ENCODE measurements around the gene NEXN.
"Not testable (repeated sequence)": the region's sequence is repeated elsewhere in the genome, so short reads cannot be mapped to it uniquely, and the experiment has no call there.

Gene NEXN

GRCh38 chr1:77955709-77956108 lies 67.3 kb downstream of the NEXN start:
- Histone ChIP-seq H3K4me3 (no peak overlapping the region), H3K27ac (no peak overlapping the region)

DNA sequence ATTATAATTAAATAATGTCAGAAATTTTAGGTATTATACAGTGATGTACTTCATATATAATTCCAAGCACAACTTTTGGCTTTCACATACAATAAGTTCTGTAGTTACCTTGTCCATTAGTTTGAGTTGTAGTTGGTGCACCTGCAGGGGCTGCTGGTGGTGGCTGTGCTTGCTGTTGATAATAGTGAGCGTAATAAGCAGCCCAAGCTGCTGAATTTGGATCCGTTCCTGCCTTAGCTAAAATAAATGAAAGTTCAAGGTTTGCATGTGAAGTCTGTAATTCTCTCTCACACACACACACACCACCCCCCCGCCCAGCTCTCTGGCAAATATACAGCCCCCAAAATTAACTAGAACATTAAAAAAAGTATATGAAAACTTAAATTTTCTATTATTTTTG lies 68.0 kb downstream of the NEXN start:
- Histone ChIP-seq H3K4me3 (no peak overlapping the region), H3K27ac (no peak overlapping the region)

GRCh38 chr1:77958391-77958790 lies 70.0 kb downstream of the NEXN start:
- H3K4me3 ChIP-seq = no peak overlapping the region
- no peak overlapping the region for H3K27ac ChIP-seq

- H3K27ac ChIP-seq = no peak overlapping the region
These were observed 70.4 kb downstream of the NEXN start for GRCh38 chr1:77958850-77959249.

GRCh38 chr1:77961392-77961791 lies 73.0 kb downstream of the NEXN start:
- Histone ChIP-seq H3K27ac (no peak overlapping the region), H3K4me3 (no peak overlapping the region)

More at GRCh38 chr1:77958850-77959249, 70.4 kb downstream of the NEXN start:
- no peak overlapping the region for H3K4me3 ChIP-seq

DNA sequence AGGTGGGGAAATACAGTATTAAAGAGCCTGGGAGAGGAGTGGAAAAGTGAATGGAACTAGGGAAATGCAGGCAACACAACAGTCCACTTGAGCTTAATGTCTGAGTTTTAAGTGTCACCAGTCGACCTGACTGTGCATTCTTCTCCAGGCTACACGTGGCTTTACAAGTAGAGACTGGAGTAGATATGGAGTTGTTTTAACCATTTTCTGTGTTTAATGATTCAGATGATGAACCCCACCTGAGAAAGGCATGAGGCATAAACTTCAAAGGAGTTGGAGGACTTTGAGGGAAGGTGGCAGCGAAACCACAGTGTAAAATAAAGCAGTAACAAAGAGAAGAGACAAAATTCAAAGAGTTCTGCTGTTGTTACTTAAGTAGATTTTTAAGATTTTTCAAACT lies 77.9 kb downstream of the NEXN start:
- Histone ChIP-seq H3K27ac (no peak overlapping the region), H3K4me3 (no peak overlapping the region)

DNA sequence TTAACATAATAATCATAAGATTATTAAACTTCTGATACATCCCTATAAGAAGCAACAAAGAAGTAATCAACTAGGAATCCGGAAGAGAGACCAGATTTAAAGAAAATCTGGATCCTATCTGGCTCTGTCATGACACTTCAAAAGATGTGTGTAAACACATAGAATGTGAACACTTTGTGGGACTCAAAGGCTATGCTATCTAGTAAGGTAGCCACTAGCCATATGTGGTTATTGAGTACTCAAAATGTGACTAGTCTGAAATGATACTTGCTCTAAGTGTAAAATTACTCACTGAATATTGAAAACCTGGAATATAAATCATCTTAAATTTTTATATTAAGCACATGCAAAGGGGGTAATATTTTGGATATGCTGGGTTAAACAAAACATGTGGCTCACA lies 81.8 kb downstream of the NEXN start:
- H3K27ac ChIP-seq = no peak overlapping the region
- H3K4me3 ChIP-seq = no peak overlapping the region

DNA sequence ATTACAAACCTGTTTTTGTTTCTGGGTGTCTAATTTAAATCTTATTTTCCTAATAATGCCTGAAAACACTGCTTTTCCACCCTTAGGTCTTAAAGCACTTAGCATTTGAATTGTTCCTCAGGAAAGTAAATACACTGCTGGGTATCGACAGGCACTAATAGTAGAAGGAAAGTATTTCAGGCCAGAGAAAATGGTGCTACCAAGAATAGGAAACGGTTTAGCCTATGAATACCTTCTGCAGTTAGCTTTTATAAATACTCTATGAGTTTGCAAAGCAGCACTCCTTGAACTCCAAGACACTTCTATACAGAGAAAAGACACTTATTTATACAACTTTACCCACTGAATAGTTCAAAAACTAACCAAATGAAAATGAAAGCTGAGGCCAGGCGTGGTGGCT lies 83.7 kb downstream of the NEXN start:
- Histone ChIP-seq H3K27ac (no peak overlapping the region), H3K4me3 (no peak overlapping the region)

DNA sequence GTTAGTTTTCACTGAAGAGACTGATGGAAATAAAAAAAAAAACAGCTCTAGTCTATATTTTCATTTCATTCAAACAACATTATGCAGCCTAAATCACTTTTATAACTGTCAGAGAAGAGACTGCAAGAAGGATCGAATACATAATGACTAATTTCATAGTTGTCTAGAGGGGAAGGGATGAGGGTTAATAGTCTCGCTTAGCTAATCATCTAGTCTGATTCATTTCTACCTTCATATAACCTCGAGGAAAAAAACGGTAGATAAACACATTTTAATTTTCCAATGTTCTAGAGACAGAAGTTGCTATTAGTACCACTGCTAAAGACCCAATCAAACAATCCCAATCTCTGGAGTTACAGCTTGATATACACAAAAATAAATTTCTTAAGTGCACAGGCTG lies 87.0 kb downstream of the NEXN start:
- no peak overlapping the region for H3K27ac ChIP-seq
- H3K4me3 ChIP-seq = peak overlapping the region in 1 of 7 experiments; percentile 90

GRCh38 chr1:77975907-77976306 lies 87.5 kb downstream of the NEXN start:
- peak overlapping the region in 3 of 7 experiments; percentile 82 to 90 (median 89) for H3K4me3 ChIP-seq
- peak overlapping the region in 1 of 21 experiments; percentile 1 for H3K27ac ChIP-seq

GRCh38 chr1:77976433-77977076 lies 88.1 kb downstream of the NEXN start:
- Histone ChIP-seq H3K27ac (peak overlapping the region in 4 of 21 experiments; percentile 1 to 98 (median 98)), H3K4me3 (peak overlapping the region in 6 of 7 experiments; percentile 64 to 90 (median 81))

DNA sequence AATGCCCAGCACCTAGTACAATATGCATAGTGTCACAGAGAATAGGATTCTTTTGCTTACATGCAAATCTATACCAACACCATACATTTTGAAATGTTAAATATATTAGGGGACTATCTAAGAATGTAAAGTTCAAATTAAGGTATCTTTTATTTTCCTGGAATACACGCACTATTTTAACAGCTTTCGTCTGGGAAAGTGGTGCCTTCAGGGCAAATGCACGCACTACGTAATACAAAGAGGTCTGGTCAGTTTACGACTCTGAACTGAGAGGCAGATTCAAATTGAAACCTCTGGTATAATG lies 89.5 kb downstream of the NEXN start:
- Histone ChIP-seq H3K27ac (peak overlapping the region in 19 of 21 experiments; percentile 88 to 99 (median 97)), H3K4me3 (peak overlapping the region; percentile 64 to 90 (median 80))

GRCh38 chr1:77978293-77978968 lies 90.0 kb downstream of the NEXN start:
- Histone ChIP-seq H3K27ac (peak overlapping the region; percentile 72 to 99 (median 96)), H3K4me3 (peak overlapping the region; percentile 64 to 90 (median 80))

GRCh38 chr1:77978969-77979876 lies 90.8 kb downstream of the NEXN start, which contains the start of gene FUBP1:
TSS of gene FUBP1 (minus strand) at chr1:77979072. CDS start at chr1:77979004, 68 bp downstream.
- peak within 1 kb of the TSS; percentile 64 to 90 (median 80) for H3K4me3 ChIP-seq
- H3K27ac ChIP-seq = peak within 1 kb of the TSS; percentile 72 to 99 (median 96)

DNA sequence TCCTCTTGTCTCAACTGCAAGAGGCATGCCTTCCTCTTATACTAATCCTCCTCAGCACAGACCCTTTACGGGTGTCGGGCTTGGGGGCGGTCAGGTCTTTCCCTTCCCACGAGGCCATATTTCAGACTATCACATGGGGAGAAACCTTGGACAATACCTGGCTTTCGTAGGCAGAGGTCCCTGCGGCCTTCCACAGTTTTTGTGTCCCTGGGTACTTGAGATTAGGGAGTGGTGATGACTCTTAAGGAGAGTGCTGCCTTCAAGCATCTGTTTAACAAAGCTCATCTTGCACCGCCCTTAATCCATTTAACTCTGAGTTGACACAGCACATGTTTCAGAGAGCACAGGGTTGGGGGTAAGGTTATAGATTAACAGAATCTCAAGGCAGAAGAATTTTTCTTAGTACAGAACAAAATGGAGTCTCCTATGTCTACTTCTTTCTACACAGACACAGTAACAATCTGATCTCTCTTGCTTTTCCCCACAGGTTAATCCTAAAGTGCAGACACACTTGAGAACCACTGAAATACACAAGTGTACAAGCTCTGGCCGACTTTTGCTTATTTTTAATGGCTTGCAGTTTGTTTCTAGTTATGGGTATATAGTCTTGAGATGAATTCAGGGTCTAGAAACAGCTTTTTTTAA lies 95.0 kb downstream of the NEXN start:
- H3K4me3 ChIP-seq, H3K27ac ChIP-seq: not testable (repeated sequence)

DNA sequence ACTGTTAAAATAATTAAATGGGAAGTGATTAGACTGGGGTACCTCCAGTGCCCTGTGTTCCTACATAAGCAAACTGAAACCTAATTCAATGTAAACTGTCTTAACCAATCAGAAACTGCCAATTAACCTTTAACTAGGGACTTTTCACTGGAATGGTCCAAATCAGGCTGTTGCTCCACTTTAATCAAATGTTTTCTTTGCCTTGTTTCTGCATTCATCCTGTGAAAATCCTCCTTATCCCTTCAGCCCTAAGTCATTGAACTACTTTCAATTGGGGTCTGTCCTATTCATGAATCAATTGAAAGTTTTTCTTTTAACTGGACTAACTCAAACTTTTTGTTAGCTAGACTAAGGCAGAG lies 95.6 kb downstream of the NEXN start:
- H3K4me3 ChIP-seq = no peak overlapping the region
- H3K27ac ChIP-seq = peak overlapping the region in 1 of 21 experiments; percentile 11

DNA sequence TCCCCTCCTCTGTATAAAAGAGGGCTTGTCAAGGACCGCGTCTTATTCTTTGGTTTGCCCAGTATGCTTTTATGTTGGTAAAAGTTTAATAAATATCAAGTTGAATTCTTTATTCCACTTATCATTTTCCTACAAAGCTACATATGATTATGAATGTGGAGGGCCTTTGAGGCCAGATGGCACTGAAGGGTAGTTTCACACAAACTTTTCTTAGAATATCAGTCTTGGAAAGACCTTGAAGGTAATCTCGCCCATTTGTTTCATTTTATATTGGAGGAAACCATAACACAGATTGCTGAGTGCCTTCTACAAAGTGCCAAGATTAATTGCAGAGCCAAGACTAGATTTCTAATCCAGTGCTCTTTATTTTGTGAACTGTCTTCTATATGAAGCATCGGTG lies 96.2 kb downstream of the NEXN start:
- H3K4me3 ChIP-seq = no peak overlapping the region
- peak overlapping the region in 1 of 21 experiments; percentile 11 for H3K27ac ChIP-seq

DNA sequence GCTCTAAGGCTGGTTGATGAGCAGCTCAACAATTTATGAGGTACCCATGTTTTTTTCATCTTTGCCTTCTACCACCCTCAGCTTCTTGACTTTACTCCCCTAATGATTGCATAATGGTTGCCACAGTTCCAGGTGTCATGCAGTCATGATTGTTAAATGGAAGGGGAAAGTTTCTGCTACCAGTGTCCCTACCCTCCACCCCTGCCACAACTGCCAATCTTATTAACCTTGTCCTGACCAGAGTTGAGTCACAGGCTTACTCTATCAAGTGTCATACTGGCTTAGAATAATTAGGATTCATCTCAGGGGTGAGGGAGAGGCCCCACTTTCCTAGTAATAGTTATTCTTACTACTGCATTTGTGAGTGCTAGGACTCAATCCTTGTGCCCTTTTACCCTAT lies 98.4 kb downstream of the NEXN start:
- Histone ChIP-seq H3K27ac (no peak overlapping the region), H3K4me3 (no peak overlapping the region)

- Histone ChIP-seq H3K27ac (no peak overlapping the region), H3K4me3 (no peak overlapping the region)
These were observed 99.5 kb downstream of the NEXN start for GRCh38 chr1:77987919-77988318.

GRCh38 chr1:77989744-77990143 lies 101.3 kb downstream of the NEXN start:
- H3K4me3 ChIP-seq = no peak overlapping the region

More at GRCh38 chr1:77989744-77990143, 101.3 kb downstream of the NEXN start:
- H3K27ac ChIP-seq = no peak overlapping the region
